Heart left ventricle (tissue), 16 donors: Measurements from ENCODE around the gene SUSD1. TPM values are rescaled to one million over a fixed set of nuclear protein-coding genes. Genes with fewer than 3 reads are reported as not detected.
A peak's percentile ranks its signal among the peaks of the same experiment; 100 is the strongest.

ENCODE experiments used
- ATAC-seq, 4 donors: fragments of 200-7000 bp; cut with Tn5 transposase; one replicate each; pipeline ENCODE4 v1.9.1; 2020 to 2022; ENCODE audit warnings: moderate library complexity in 4 of 4, mild to moderate bottlenecking in 3 of 4, moderate number of reproducible peaks in 1 of 4
- DNase-seq, 5 donors: peaks; one replicate each; pipeline ENCODE4 v3.0.0-alpha.2; 2020
- H3K27ac ChIP-seq, 12 donors: fragments of 200-600 bp; sonication (generic) in 4 of 12; one replicate each; pipeline versions ENCODE4 v1.5.0 to v1.8.0; 2016 to 2022; ENCODE audit warnings: mild to moderate bottlenecking in 2 of 12
- H3K27me3 ChIP-seq, 9 donors: fragments of 200-600 bp; sonication (generic) in 2 of 9; one replicate each; pipeline versions ENCODE4 v1.5.1 to v1.8.0; 2016 to 2022; ENCODE audit warnings: mild to moderate bottlenecking in 3 of 9
- H3K36me3 ChIP-seq, 9 donors: fragments of 200-600 bp; sonication (generic) in 2 of 9; one replicate each; pipeline versions ENCODE4 v1.5.0 to v1.8.0; 2018 to 2022; ENCODE audit warnings: mild to moderate bottlenecking in 2 of 9
- H3K4me1 ChIP-seq, 12 donors: fragments of 200-600 bp; sonication (generic) in 4 of 12; one replicate each; pipeline versions ENCODE4 v1.5.0 to v1.8.0; 2016 to 2022; ENCODE audit warnings: mild to moderate bottlenecking in 3 of 12
- H3K4me3 ChIP-seq, 12 donors: fragments of 200-600 bp; sonication (generic) in 4 of 12; one replicate each; pipeline versions ENCODE4 v1.5.0 to v1.8.0; 2017 to 2022; ENCODE audit warnings: mild to moderate bottlenecking in 9 of 12, moderate library complexity in 4 of 12
- H3K9me3 ChIP-seq, 12 donors: fragments of 200-600 bp; sonication (generic) in 4 of 12; one replicate each; pipeline versions ENCODE4 v1.5.0 to v1.8.0; 2016 to 2022; ENCODE audit warnings: mild to moderate bottlenecking in 1 of 12
- POLR2A ChIP-seq, 2 donors: fragments of 450-650 bp; IDR thresholded peaks; one replicate each; pipeline ENCODE4 v1.6.1; 2017; ENCODE audit warnings: antibody characterized with exemption in 2 of 2, mild to moderate bottlenecking in 2 of 2, moderate library complexity in 2 of 2
- WGBS, 4 donors: extraction: QIAGEN DNeasy Blood & Tissue Kit in 2 of 4; methylation state at CpG; one replicate each; pipeline versions ENCODE4 v1.1.5 to v1.1.7; 2013 to 2018; 5-methylcytosine and 5-hydroxymethylcytosine counted together
- intact Hi-C, 10 donors: fragments of 100-400 bp; cut with DNase I; formaldehyde crosslinking; loops; one replicate each; pipeline versions ENCODE4 v1.11.1 to v1.14.2; 2022
- polyA plus RNA-seq, 2 donors: library from polyadenylated mRNA; stranded (reverse); fragments of 200-250 nt; gene quantifications; one replicate each; pipeline ENCODE4 v1.2.3, GENCODE V29; 2013
- total RNA-seq, 9 donors: library from RNA; depleted of rRNA in 2 of 9; stranded (reverse); fragments of >200 nt in 2 of 9; fragmentation: NEBNext Ultra II Directional in 3 of 9; extraction: Animal tissue kit (Norgen Biotek cat#: 25700) in 3 of 9; gene quantifications; one replicate each; pipeline versions ENCODE4 v1.1.0 to v1.2.4, GENCODE V29; 2016 to 2023
- TF ChIP-seq, protein P1 (sequence below), 12 donors: fragments of 200-600 bp; sonication (generic) in 4 of 12; IDR thresholded peaks; one replicate each; pipeline versions ENCODE4 v1.5.0 to v1.8.0; 2018 to 2022; ENCODE audit warnings: antibody characterized with exemption in 12 of 12, mild to moderate bottlenecking in 5 of 12
- donor health status: ischemic (EF 13 %, LVEDD 7.1; RV severe dilation, severe dysfunction).
- donor health status: healthy with polysubstance abuse.
- donor health status: DM: no; HTN: yes; CAD: no.
- donor health status: DM: no; HTN: no; CAD: no.
- donor health status: ischemic (EF 25% LVEDD 6.9; RV normal size, moderate dysfunction).
- donor health status: ischemic (EF 25% LVEDD 5.7; RV mildly dilated, moderate dysfunction).
- donor health status: healthy.
- donor health status: DM: yes; HTN: yes; CAD: no.
- donor health status: ischemic (EF 35%, LVEDD 5.7; RV mildly dilated, moderate dysfunction).
- donor health status: nonischemic (EF 11% LVEDD 7.7; RV severe dilation, severe dysfunction).
- donor health status: DM: yes; HTN: yes; CAD: no.
- donor health status: PGD.
- donor health status: ischemic (EF 29% LVEDD 5.4; RV normal size, mild dysfunction).
- donor health status: nonischemic (EF 23%, LVEDD 6.1; RV moderate dilation, normal function).

The SUSD1 gene
- total and polyA plus RNA-seq, 11 donors, result 1.0 to 22.7 (median 6.0) TPM

DNA sequence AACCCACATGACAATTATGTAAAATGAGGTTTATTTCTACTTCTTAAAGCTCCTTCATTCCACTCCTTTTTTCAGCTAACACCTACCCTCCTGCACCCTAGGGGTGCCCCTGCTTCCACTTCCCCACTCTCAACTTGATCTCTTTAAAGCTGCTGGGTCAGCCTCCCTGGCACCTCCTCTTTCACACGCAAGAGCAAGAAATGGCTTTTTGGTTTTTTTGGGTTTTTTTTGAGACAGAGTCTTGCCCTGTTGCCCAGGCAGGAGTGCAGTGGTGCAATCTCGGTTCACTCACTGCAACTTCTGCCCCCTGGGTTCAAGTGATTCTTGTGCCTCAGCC lies 64.4 kb downstream of the SUSD1 start:
- intact Hi-C loops, result loop anchor here in 1 of 10 donors (10.0 kb wide), 1 partner anchor 704 kb away; no protein-coding TSS in a partner anchor
- 87 to 98% (median 92%) methylated on average over 2 of the region's 2 CpGs for WGBS, 4 donors
- no peak for ATAC-seq

DNA sequence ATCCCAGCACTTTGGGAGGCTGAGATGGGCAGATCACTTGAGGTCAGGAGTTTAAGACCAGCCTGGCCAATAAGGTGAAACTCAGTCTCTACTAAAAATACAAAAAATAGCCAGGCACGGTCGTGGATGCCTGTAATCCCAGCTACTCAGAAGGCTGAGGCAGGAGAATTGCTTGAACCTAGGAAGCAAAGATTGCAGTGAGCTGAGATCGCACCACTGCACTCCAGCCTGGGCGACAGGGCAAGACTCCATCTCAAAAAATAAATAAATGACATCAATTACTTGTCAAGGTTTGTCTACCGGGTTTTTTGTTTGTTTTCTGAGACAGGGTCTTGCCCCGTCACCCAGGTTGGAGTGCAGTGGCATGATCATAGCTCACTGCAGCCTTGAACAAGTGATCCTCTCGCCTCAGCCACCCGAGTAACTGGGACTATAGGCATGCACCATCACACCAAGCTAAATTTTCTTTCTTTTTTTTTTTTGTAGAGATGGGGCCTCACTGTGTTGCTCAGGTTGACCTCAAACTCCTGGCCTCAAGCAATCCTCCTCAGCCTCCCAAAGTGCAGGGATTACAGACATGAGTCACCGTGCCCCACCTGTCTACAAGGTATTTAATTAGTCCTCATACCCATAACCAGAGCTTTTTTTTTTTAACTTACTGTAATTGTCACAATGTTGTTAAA lies 64.9 kb downstream of the SUSD1 start:
- no peaks in the 10 kb centered on the region for H3K27me3 ChIP-seq
- ATAC-seq (no peak), DNase-seq (no peak)
- H3K9me3 ChIP-seq, result no peaks in the 10 kb centered on the region
- H3K4me1 ChIP-seq, result peaks cover 0 to 23% (median 0%) of the 10 kb centered on the region in 12 donors
- TF ChIP-seq, protein P1, sequence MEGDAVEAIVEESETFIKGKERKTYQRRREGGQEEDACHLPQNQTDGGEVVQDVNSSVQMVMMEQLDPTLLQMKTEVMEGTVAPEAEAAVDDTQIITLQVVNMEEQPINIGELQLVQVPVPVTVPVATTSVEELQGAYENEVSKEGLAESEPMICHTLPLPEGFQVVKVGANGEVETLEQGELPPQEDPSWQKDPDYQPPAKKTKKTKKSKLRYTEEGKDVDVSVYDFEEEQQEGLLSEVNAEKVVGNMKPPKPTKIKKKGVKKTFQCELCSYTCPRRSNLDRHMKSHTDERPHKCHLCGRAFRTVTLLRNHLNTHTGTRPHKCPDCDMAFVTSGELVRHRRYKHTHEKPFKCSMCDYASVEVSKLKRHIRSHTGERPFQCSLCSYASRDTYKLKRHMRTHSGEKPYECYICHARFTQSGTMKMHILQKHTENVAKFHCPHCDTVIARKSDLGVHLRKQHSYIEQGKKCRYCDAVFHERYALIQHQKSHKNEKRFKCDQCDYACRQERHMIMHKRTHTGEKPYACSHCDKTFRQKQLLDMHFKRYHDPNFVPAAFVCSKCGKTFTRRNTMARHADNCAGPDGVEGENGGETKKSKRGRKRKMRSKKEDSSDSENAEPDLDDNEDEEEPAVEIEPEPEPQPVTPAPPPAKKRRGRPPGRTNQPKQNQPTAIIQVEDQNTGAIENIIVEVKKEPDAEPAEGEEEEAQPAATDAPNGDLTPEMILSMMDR (IDR thresholded peaks at IDR 0.05), result no peak
- TF ChIP-seq POLR2A (IDR thresholded peaks at IDR 0.05), result no peak
- 76 to 88% (median 82%) methylated on average over 9 of the region's 9 CpGs for WGBS, 4 donors
- intact Hi-C loops, result loop anchor here in 1 of 10 donors (10.0 kb wide), 1 partner anchor 705 kb away; no protein-coding TSS in a partner anchor
- H3K4me3 ChIP-seq, result no peak overlapping the region
- H3K27ac ChIP-seq, result no peak overlapping the region
- H3K36me3 ChIP-seq, result peaks cover 0 to 34% (median 4%) of the 10 kb centered on the region in 9 donors

More for the DNA sequence above, 64.4 kb downstream of the SUSD1 start:
- H3K27ac ChIP-seq, result no peak overlapping the region
- H3K4me3 ChIP-seq, result no peak overlapping the region
- peaks cover 0 to 18% (median 0%) of the 10 kb centered on the region in 12 donors for H3K4me1 ChIP-seq
- no peak for TF ChIP-seq POLR2A (IDR thresholded peaks at IDR 0.05)
- TF ChIP-seq, protein P1 (IDR thresholded peaks at IDR 0.05), result no peak
- no peaks in the 10 kb centered on the region for H3K9me3 ChIP-seq
- no peak for DNase-seq
- peaks cover 0 to 39% (median 4%) of the 10 kb centered on the region in 9 donors for H3K36me3 ChIP-seq
- H3K27me3 ChIP-seq, result no peaks in the 10 kb centered on the region

DNA sequence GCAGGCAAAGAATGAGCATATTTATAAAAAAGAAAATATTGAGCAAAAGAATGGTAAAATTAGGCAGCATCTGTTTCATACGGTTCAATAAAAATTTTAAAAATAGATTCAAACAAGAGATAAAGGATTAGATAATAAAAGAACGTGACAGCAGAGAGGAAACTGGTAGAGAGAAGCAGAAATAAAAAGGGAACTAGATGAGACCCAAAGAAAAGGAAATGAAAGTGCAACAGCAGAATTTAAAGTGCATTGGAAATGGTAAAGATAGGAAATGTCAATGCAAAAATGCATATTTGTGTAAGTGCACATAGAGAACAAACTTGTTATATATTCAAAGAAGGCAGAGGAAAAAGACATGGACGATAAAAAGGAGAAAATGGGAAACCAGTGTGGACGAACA lies 70.2 kb downstream of the SUSD1 start:
- no peak overlapping the region for H3K4me3 ChIP-seq
- peaks cover 0 to 4% (median 0%) of the 10 kb centered on the region in 9 donors for H3K36me3 ChIP-seq
- 75 to 79% (median 77%) methylated on average over 4 of the region's 4 CpGs for WGBS, 4 donors
- peak overlapping the region in 1 of 12 donors; percentile 82 for H3K27ac ChIP-seq
- TF ChIP-seq, protein P1 (IDR thresholded peaks at IDR 0.05), result no peak
- no peak for TF ChIP-seq POLR2A (IDR thresholded peaks at IDR 0.05)
- intact Hi-C loops, result loop anchor here in 1 of 10 donors (10.0 kb wide), 1 partner anchor 60 kb away; no protein-coding TSS in a partner anchor
- ATAC-seq (no peak), DNase-seq (no peak)
- peaks cover 0 to 46% (median 0%) of the 10 kb centered on the region in 12 donors for H3K4me1 ChIP-seq
- no peaks in the 10 kb centered on the region for H3K9me3 ChIP-seq
- no peaks in the 10 kb centered on the region for H3K27me3 ChIP-seq

DNA sequence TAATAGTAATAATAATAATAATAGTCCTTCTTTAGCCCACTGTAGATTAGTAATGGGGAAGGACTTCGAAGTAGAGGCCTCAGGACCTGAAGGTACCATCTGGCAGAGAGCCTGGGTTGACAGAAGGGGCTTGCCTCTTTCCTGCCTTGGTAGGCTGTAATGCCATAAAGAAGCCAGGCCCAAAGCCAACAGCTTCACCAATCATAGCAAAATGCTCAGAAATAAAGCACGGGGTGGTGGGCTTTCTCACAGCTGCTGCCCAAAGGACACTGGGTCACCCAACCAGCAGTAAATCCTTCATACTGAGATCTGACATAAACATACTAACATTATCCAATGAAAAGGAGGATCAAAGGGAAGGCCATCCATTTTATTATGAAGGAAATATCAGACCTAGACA lies 70.7 kb downstream of the SUSD1 start:
- H3K36me3 ChIP-seq, result peaks cover 0 to 3% (median 0%) of the 10 kb centered on the region in 9 donors
- no peaks in the 10 kb centered on the region for H3K27me3 ChIP-seq
- H3K27ac ChIP-seq, result peak overlapping the region in 2 of 12 donors; percentile 1 to 82
- H3K4me3 ChIP-seq, result no peak overlapping the region
- DNase-seq (no peak), ATAC-seq (no peak)
- TF ChIP-seq POLR2A (IDR thresholded peaks at IDR 0.05), result no peak
- TF ChIP-seq, protein P1 (IDR thresholded peaks at IDR 0.05), result no peak
- H3K9me3 ChIP-seq, result no peaks in the 10 kb centered on the region
- intact Hi-C loops, result loop anchor here in 1 of 10 donors (10.0 kb wide), 1 partner anchor 60 kb away; no protein-coding TSS in a partner anchor
- peaks cover 0 to 46% (median 0%) of the 10 kb centered on the region in 12 donors for H3K4me1 ChIP-seq
- WGBS, 4 donors, result 92 to 98% (median 96%) methylated on average over 2 of the region's 2 CpGs
